HG03060 (cell line): ENCODE measurements around the gene LYL1.

Source experiments
- ATAC-seq: cut with Tn5 transposase; IDR thresholded peaks from one replicate; pipeline ENCODE4 v1.9.1; 2021; ENCODE audit warnings: low read depth, moderate number of reproducible peaks; ENCODE audit not compliant: unreplicated experiment

The LYL1 gene

DNA sequence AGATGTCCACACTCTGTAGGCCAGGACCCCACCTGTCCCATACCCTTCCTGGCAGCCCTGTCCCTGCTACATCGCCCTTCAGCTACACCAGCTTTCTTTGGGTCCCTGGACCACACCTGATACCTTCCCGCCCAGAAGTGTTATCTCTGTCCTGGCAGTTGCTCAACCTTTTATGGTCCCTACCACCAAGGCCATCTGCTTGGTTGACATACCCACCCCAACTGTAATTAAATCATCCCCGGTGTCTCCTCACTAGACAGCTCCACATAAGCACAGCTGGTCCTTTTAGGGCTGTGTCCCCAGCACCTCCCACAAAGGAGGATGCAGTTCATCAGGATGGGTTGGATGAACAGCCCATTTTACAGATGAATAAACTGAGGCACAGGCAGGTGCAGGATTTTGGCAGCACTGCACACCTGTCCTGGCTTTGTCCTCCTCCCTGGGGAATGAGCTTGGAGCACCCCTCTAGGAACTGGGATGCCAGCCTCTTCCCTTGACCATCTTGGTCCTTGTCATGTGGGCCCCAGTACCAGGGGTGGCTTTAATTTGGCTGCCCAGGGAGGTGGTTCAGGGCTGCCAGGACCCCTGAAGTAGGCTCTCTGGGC lies 28.3 kb upstream of the LYL1 start:
- ATAC-seq: no peak

DNA sequence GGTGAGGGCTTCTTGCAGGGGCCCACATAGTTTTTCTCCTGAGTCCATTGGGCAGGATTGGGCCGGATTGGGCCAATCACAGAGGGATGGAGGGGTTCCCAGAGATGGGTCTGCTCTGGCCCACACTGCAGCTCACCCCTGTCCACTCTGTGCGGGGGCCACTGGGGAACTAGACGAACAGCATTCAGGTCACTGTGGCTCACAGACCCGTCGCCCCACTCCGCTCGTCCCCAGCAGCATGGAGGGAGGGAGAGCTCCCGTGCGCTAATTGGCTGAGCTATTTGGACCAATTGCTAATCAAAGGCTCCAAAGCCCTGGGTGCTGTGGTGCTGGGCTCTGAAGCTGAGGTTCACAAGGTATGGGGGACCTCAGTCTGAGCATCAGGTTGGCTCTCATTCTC lies 26.7 kb upstream of the LYL1 start:
- no peak for ATAC-seq

DNA sequence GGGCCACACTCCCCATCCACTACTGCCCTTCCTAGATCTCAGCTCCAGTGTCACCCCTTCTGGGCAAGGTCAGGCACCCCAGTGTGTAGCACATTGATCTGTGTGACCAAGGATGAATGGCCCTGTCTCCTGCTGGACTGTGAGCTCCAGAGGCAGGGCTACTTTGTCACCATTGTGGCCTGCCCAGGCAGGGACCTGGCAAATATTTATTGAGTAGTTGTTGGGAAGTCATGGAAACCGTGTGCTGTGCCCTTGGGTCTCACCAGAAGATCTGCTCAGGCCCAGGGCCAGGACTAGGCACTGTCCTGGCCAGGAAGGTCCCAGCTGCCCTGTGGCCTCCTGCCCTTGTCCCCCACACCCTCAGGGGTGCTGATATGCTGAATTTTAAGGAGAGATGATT lies 25.9 kb upstream of the LYL1 start:
- no peak for ATAC-seq

DNA sequence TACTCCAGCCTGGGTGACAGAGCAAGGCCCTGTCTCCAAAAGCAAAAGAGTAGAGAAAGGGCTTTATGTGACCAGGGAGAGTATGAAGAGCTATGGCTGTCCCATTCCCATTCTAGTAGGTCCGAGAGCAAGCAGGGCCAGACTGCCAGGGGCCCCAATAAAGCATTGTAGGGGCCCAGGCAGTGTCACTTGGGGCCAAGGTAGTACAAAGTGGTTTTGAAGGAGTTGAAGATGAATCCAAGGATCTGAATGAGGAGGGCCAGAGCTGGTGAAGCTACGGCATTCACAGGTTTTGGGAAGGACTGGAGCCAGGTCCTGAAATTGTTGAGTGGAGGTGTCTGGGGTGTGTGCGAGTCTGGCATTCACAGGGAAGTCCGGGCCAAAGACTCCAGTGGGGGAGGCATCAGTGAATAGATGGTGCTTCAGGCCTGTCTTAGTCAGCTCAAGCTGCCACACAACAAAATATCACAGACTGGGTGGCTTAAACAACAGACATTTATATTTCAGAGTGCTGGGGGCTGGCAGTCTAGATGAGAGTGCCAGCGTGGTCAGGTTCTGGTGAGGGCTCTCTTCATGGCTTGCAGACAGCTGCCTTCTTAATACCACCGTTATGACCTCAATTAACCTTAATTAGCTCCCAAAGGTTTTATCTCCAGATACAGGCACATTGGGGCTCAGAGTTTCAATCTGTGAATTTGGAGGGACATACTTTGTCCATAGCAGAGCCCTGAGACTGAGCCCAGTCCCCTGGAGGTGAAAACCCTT lies 25.3 kb upstream of the LYL1 start:
- ATAC-seq: no peak

DNA sequence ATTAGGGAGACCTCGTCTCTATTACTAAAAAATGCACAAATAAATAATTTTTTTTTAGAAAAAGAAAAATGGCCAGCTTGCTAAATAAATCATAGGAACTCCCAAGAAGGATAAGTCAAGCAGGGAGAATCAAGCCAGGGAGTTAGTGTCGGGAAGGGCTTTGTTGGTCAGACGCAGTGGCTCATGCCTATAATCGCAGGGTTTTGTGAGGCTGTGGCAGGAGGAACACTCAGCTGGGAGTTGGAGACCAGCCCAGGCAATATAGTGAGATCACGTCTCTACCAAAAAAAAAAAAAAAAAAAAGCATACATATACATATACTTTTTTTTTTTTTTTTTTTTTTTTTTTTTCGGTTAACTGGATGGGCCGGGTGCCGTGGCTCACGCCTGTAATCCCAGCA lies 24.4 kb upstream of the LYL1 start:
- no peak for ATAC-seq

DNA sequence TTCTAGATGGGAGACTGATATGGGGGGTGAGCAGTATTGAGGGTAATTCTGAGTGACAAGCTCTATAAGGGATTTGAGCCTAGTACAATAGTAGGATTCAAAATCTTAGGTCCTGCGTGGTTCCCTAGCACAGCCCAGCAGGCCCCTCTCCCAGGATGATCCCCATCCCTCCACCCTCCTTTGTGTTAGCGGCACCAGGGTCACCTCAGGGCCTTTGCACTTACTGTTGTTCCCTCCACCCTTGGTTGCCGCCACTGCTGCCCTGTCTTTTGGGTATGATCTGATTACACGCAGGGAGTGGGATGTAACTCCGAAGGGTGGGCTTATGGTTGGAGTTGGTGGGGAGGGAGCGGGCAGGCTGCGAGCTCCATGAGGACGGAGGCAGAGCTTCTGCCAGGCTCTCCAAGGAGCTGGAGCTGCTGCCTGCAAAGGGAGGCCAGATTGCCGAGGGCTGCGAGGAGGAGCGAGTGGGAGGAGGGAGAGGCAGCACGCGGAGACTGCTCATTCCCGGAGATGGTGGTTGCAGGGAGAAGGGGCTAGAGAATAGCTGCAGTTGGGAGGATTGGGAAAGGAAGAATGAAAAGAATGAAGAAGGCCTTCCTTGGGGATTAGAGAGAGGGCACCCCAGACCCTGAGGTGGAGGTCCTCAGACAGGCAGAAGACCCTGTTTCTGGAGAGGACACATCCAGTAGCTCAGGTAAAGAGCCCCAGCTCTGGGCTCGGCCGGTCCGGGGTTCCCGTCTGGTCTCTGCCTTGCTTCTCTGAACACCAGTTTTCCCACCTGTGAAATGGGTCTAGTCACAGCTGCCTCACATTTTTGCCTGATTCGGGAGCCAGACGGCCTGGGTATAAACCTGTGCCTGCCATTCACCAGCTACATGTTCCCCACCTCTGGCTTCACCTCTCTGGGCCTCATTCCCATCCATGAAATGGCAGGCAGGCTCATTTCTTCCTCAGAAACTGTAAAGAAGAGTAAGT lies 20.6 kb upstream of the LYL1 start:
- ATAC-seq: no peak

DNA sequence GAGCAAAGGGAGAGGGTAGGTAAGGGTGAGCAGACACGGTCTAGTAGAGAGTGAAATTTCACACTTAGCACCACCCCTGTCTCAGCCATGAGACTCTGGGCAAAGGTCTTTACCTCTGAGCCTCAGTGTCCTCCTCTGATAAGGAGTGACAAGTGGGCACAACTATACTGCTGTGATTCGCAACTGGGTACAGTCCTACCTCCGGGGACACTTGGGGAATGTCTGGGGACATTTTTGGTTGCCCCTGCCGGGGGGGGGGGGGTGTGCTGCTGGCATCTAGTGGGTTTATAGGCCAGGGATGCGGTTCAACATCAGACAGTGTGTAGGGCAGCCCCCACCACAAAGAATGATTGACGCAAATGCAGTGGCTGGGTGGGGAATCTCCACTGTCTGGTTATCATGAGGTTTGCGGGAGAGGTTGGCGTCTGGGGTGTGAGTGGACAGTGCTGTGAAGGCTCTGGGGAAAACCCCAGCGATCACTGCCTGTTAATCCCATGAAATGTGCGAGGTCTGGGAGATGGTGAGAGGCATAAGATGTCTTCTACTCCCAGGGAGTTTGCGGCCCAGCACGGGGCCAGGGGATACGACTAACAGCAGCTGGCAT lies 19.7 kb upstream of the LYL1 start:
- ATAC-seq: no peak

DNA sequence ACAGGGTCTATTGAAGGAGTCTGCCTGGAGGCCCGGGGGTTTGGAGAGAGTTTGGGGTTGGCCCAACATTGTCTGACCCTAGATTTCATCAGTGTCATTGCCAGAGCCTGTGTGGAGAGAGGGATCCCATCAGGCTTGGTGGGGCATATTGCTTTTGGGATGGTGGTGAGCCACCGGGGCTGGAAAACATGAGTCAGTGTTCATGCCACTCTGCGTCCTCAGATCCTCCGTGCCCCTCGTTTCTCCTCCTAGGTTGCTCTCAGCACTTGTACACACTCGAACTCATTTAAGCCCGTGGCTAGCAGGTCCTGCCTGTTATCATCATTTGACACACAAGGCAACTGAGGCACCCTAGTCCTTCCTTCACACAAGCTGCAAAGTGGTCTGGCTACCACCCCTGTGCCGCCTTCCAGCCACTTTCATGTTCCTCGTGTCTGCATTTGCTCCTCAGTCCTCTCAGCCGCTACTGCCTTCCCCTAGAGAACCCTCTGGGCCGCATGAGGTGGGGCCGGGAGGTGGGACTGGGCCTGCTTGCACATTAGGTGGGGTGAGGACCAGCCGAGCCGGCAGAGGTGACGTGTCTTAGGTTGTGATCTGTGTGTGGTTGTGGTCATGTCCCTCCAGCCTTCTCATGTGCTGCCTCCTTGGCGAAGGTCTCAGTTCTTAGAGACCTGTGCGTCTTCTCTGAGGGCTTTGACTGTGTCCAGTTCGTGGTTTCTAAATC lies 19.1 kb upstream of the LYL1 start:
- ATAC-seq: no peak

DNA sequence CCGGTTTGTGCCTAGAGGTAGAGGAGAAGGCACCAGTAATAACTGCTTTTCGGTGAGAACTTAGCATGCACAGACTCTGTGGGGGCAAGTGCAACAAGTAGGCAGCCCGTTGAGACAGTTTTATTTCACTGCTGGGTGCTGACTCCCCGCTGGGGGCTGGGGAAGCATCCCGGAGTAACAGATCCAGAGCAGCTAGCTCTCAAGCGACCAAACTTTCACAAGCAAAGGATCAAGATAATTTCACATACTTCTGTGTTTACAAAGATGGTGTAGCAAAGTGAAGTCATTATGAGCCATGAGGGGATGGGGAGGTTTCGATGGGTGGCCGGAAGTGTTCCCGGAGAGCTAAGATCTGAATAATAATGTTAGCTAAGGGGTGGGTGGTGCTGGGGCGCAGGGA lies 18.2 kb upstream of the LYL1 start:
- ATAC-seq: no peak

DNA sequence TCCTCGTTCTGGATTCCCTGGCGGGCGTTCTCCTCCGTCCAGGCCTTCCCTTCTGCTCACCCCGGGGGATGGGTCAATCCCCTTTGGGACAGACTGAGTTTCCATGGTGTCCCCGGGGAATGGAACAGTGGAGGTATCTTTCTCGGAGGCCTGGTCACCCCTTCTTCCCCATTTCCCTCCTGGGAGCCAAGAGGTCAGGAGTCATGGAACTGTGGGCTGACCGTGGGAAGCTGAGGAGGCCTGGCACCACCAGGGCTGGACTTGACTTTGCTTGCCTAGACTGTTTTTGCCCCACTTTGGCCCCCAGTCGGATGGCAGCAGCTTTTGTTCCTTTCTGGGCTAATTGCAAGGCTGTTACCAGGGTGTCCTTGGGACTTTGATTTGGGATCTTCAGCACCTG lies 17.4 kb upstream of the LYL1 start:
- no peak for ATAC-seq

DNA sequence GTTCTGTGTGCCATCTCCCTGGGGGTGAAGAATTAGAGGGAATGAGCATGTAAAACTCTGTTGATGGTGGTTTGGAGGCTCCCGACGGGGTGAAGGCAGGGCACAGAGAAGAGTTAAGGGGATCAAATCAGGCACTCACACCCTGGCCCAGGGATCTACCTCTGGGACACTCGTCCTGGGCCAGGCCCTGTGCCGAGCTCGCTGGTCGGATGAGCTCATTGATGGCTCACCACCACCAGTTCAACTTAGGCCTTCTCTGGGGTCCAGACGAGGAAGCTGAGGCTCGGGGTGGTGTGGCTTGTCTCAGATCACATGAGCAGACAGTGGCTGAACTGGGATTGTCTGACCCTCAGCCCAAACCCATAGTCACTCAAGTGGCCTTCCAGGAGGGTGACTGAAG lies 17.0 kb upstream of the LYL1 start:
- no peak for ATAC-seq

DNA sequence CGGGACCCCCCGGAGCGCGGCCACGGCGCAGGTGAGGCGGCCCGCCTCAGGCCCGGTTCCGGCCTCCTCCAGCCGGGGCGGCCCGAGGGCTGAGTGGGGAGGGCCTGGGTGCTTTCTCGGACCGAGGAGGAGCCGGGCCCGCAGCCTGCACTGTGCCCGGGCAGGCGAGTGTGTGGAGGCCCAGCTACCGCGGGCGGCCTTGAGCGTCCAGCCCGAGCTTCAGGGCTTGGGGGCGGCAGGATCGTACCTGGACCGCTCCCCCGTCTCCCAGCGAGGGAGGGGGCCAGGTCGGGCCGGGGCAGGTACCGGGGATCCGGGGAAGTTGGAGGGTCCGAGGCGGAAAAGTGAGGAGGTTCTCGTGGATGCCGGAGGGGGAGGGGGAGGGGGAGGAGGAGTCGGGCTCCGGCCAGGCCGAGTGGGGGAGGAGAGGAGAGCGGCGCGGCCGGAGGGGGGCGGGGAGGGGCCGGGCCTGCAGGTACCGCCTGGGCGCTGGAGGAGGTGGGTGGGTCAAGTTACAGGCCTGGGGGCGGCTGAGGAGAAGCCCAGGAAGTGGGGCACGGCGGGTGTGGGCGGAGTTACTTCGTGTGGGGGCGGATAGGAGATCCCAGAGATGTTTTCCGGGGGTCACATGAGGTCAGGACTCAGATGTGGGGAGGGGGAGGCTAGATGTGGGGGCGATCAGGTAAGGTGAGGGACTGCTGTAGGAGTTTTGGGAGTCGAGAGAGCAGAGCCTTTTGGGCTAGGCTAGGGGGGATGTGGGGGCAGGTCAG lies 16.0 kb upstream of the LYL1 start:
- ATAC-seq: no peak

DNA sequence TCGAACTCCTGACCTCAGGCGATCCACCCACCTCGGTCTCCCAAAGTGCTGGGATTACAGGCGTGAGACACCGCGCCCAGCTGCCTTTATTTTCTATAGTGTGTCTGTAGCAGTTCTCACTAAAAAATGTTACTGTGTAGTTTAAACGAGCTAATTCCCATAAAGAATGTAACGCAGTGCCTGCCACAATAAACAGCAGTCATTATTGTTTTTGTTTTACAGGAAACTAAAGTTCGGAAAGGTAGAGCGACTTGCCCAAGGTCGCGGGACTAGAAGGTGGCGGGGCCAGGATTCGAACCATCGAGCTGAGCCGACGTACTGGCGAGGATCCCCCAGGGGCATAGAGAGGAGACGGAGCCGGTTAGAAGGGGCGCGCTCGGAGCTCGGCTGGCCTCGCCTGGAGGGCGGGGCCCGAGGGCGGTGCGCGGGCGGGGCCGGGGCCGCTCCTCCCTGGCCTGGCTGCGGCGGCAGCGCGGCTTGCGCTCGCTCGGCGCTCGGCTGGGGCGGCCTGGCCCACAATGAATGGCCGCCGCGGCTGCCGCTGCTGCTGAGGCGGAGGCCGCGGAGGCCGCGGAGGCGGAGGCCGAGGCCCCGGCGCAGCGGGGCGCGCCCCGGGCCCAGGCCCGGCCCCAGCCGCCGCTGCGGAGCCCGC lies 15.2 kb upstream of the LYL1 start, which contains the start of gene NACC1:
Gene NACC1, plus strand, starts transcription at position 493 of the 652 bp plus-strand sequence. CDS start 16,944 bp downstream, outside the sequence.
- no peak for ATAC-seq

DNA sequence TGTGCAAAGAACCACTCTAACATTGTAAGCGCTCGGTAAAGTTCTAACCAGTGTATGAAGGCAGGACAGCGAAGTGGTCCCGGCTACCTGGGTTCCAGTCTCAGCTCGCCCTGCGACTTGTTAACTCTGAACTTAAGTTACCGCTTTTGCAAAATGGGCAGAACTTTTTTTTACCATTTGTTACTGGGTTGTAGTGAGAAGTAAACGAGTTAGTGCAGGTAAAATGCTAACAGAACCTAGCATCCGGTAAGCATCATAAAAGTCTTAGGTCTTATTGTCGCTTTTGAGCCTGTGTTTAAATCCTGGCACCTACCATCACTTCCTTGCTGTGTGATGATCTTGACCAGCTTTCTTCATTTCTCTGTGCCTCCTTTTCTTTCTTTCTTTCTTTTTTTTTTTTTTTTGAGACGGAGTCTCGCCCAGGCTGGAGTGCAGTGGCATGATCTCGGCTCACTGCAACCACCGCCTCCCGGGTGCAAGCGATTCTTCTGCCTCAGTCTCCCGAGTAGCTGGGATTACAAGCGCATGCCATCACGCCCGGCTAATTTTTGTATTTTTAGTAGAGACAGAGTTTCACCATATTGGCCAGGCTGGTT lies 14.6 kb upstream of the LYL1 start:
- no peak for ATAC-seq

DNA sequence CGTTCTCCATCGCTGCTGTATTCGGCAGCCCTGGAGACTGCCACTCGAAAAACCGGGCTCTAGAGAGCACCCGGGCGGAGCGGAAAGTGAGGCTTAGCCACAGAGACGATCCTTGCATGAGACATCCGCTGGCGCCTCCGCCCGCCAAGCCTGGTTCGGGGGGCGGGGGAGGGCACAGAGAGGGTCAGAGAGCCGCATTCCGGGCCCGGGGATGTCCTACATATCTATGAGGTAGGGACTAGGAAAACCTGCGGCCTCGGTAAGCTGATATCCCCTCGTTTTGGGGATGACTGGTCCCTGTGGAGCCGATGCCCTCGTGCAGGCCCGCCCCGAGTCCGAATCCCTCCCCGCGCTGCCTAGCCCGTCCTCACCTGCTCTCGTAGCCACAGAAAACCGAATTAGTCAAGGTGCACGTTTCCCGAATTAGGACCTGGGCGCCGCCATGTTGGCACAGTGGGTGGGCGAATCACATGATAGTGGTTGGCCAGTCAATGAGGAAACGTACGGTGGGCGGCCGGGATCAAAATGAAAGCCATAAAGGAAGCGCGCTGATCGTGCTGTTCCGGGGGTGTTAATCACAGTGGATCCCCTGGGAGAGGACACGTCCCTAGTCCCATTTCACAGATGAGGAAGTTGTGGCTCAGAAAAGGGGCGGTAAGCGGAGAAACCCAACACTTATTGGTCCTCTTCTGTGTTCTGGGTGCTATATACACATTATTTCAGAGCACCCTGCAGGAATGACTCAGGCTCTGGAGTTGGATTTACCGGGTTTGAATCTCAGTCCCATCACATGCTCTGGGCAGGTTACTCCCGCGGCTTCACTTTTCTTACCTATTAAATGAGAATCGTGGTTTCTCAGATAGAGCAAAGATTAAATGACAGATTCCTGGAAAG lies 13.9 kb upstream of the LYL1 start, which contains the start of gene TRMT1:
Gene TRMT1, minus strand, starts transcription at position 459 of the 894 bp plus-strand sequence. Its CDS starts 341 bp downstream, at position 118.
- no peak for ATAC-seq

DNA sequence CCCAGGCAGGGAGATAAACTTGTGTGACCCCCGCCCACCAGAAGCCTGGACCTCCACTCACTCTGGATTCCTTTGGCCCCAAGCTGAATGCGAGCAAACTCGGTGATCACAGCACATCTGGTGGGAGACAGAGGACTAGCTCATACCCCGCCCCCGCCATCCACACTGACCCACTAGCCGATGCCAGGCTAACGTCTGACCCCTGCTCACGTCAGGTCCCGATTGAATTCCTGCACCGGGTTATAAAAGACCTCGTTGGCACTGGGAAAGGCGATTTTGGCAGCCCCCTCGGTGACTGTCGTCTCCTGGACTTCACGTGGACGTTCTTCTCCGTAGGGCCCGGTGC lies 13.3 kb upstream of the LYL1 start:
- no peak for ATAC-seq

DNA sequence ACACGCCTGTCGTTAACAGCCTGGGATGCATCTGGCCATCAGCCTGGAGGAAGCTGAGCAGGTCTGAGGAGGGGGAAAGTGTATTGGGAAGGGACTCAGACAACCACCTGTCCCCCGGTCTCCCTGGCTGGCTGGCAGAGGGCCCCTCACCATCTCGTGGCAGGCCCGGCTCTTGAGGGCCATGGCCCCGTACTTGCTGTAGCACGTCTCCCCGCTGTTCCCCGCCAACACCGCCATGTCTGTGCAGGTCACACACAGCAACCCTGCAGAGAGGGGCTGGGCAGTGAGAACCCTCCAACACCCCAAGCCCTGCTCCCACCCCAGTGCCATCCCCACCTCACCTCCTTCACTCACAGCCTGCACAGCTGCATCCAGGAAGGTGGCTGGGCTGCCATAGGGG lies 9.9 kb upstream of the LYL1 start:
- no peak for ATAC-seq
